Measurements from ENCODE around the gene HS6ST1.

DNA sequence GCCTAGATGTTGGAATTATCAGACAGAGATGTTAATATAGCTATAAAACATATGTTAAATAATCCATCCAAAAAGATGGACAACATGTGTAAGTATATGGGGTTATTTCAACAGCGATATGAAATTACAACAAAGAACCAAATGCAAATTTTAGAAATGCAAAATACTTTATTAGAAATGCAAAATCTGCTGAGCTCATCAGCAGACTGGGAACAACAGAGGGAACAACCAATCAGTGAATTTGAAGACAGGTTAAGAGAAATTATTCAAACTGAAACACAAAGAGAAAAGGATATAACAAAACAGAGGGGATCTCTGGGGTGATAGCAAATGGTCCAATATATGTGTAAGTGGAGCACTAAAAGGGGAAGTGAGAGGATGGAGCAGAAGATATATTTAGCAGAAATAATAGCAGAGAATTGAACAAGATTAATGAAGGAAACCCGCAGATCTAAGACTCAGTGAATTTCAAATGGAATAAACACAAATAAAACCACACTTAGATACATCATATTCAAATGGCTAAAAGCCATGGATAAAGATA is 13.5 kb upstream of the HS6ST1 start:
- TF ChIP-seq, protein P1, sequence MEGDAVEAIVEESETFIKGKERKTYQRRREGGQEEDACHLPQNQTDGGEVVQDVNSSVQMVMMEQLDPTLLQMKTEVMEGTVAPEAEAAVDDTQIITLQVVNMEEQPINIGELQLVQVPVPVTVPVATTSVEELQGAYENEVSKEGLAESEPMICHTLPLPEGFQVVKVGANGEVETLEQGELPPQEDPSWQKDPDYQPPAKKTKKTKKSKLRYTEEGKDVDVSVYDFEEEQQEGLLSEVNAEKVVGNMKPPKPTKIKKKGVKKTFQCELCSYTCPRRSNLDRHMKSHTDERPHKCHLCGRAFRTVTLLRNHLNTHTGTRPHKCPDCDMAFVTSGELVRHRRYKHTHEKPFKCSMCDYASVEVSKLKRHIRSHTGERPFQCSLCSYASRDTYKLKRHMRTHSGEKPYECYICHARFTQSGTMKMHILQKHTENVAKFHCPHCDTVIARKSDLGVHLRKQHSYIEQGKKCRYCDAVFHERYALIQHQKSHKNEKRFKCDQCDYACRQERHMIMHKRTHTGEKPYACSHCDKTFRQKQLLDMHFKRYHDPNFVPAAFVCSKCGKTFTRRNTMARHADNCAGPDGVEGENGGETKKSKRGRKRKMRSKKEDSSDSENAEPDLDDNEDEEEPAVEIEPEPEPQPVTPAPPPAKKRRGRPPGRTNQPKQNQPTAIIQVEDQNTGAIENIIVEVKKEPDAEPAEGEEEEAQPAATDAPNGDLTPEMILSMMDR (tag by site-specific recombination; IDR thresholded peaks at IDR 0.05), result no peak
- TF ChIP-seq ZNF274 (IDR thresholded peaks at IDR 0.05; ENCODE audit: low read length) (no peak), ZNF274 (tag by site-specific recombination; IDR thresholded peaks at IDR 0.05; ENCODE audit: borderline replicate concordance) (no peak), ZSCAN5A (tag by site-specific recombination; IDR thresholded peaks at IDR 0.05) (no peak), ZNF785 (tag by site-specific recombination; IDR thresholded peaks at IDR 0.05) (no peak), ATF2 (tag by site-specific recombination; IDR thresholded peaks at IDR 0.05; ENCODE audit: low read depth) (no peak), ZNF266 (tag by site-specific recombination; IDR thresholded peaks at IDR 0.05; ENCODE audit: low read depth) (no peak), ZNF76 (tag by site-specific recombination; IDR thresholded peaks at IDR 0.05; ENCODE audit: borderline replicate concordance, low read depth) (no peak), FEZF1 (tag by site-specific recombination; IDR thresholded peaks at IDR 0.05) (no peak), ZNF10 (tag by site-specific recombination; IDR thresholded peaks at IDR 0.05) (no peak)
- TF ChIP-seq, protein P2, sequence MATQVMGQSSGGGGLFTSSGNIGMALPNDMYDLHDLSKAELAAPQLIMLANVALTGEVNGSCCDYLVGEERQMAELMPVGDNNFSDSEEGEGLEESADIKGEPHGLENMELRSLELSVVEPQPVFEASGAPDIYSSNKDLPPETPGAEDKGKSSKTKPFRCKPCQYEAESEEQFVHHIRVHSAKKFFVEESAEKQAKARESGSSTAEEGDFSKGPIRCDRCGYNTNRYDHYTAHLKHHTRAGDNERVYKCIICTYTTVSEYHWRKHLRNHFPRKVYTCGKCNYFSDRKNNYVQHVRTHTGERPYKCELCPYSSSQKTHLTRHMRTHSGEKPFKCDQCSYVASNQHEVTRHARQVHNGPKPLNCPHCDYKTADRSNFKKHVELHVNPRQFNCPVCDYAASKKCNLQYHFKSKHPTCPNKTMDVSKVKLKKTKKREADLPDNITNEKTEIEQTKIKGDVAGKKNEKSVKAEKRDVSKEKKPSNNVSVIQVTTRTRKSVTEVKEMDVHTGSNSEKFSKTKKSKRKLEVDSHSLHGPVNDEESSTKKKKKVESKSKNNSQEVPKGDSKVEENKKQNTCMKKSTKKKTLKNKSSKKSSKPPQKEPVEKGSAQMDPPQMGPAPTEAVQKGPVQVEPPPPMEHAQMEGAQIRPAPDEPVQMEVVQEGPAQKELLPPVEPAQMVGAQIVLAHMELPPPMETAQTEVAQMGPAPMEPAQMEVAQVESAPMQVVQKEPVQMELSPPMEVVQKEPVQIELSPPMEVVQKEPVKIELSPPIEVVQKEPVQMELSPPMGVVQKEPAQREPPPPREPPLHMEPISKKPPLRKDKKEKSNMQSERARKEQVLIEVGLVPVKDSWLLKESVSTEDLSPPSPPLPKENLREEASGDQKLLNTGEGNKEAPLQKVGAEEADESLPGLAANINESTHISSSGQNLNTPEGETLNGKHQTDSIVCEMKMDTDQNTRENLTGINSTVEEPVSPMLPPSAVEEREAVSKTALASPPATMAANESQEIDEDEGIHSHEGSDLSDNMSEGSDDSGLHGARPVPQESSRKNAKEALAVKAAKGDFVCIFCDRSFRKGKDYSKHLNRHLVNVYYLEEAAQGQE (tag by site-specific recombination; IDR thresholded peaks at IDR 0.05), result no peak
- TF ChIP-seq, protein P3, sequence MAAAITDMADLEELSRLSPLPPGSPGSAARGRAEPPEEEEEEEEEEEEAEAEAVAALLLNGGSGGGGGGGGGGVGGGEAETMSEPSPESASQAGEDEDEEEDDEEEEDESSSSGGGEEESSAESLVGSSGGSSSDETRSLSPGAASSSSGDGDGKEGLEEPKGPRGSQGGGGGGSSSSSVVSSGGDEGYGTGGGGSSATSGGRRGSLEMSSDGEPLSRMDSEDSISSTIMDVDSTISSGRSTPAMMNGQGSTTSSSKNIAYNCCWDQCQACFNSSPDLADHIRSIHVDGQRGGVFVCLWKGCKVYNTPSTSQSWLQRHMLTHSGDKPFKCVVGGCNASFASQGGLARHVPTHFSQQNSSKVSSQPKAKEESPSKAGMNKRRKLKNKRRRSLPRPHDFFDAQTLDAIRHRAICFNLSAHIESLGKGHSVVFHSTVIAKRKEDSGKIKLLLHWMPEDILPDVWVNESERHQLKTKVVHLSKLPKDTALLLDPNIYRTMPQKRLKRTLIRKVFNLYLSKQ (tag by site-specific recombination; IDR thresholded peaks at IDR 0.05; ENCODE audit: borderline replicate concordance), result no peak
